Measurements from ENCODE around the gene CST8. TPM values are rescaled to one million over a fixed set of nuclear protein-coding genes. Genes with fewer than 3 reads are reported as not detected.

The CST8 gene
- total and polyA plus RNA-seq, 2 of the 4 experiments (the other 2 are of a cell fraction) = not detected

DNA sequence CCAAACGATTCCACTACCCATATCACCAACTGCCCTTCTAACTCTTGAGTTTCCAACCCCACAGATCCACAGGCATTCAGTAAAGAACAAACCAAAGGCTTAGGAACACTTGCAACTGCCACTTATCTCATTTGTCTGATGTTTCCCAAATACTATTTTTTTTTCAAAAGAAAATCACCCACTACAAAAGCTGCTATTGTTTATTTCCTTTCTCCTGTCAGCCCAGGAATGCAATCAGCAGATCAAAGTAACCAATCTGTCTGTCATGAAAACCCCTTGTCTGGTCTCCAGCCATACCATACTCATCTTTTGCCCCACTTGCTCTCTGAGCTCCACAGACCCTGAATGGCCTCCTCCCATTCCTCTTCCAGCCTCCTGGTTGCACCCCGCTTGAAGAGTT is 8.8 kb upstream of the CST8 start:
- Histone ChIP-seq H2BK15ac (ENCODE audit: low read depth, low read length) (no peak overlapping the region), H2AFZ (replicated peaks; ENCODE audit: low read length, poor library complexity) (no peak overlapping the region), H3K18ac (ENCODE audit: low read depth, low read length) (no peak overlapping the region), H3K79me1 (ENCODE audit: low read depth in 1 of 2, low read length in 2 of 2) (no peaks in the 10 kb centered on the region), H3K23ac (ENCODE audit: low read depth, low read length) (no peak overlapping the region), H3K27ac (ENCODE audit: insufficient read depth, low read length) (no peak overlapping the region), H3K9ac (ENCODE audit: low read depth, low read length) (no peak overlapping the region), H3K14ac (replicated peaks; ENCODE audit: low read depth, low read length) (no peak overlapping the region), H2AK9ac (replicated peaks; ENCODE audit: low read depth, low read length, poor library complexity) (no peak overlapping the region), H3K56ac (ENCODE audit: extremely low read depth, insufficient read depth, low read length) (no peak overlapping the region), H4K8ac (ENCODE audit: low read depth in 2 of 2, low read length in 2 of 2) (no peak overlapping the region), H4K91ac (ENCODE audit: insufficient read depth, low read depth, low read length) (no peak overlapping the region), H3K27me3 (ENCODE audit: control insufficient read depth, insufficient read depth, low read length) (no peaks in the 10 kb centered on the region), H2BK20ac (ENCODE audit: low read depth, low read length) (no peak overlapping the region), H2BK5ac (ENCODE audit: low read depth, low read length, poor library complexity, severe bottlenecking) (no peak overlapping the region), H4K5ac (ENCODE audit: low read depth, low read length) (no peak overlapping the region), H3K4me3 (ENCODE audit: insufficient read depth, low read depth, low read length) (no peak overlapping the region), H4K20me1 (ENCODE audit: insufficient read depth, low read length) (no peaks in the 10 kb centered on the region), H3K9me3 (ENCODE audit: control insufficient read depth, insufficient read depth, low read length) (no peaks in the 10 kb centered on the region), H2AK5ac (ENCODE audit: low read depth, low read length) (no peak overlapping the region), H3K9me1 (ENCODE audit: insufficient read depth, low read length) (no peaks in the 10 kb centered on the region), H3K4ac (ENCODE audit: low read depth, low read length) (no peak overlapping the region), H3K36me3 (ENCODE audit: control insufficient read depth, insufficient read depth, low read length) (no peaks in the 10 kb centered on the region), H3K4me2 (ENCODE audit: low read depth, low read length) (no peak overlapping the region), H2BK120ac (ENCODE audit: low read depth, low read length) (no peak overlapping the region), H3K4me1 (ENCODE audit: control insufficient read depth, insufficient read depth, low read length) (no peaks in the 10 kb centered on the region)
- dilution Hi-C loops (cut with HindIII; ENCODE audit: low sequenced_read_pairs, unreplicated experiment) (no loop called here), in situ Hi-C loops (cut with MboI; ENCODE audit: low sequenced_read_pairs) (no loop called here), intact Hi-C loops (cut with micrococcal nuclease) (no loop called here)
- TF ChIP-seq BHLHE40 (IDR thresholded peaks at IDR 0.05; ENCODE audit: low read depth, low read length) (no peak), MAFK (IDR thresholded peaks at IDR 0.05; ENCODE audit: low read depth, low read length) (no peak)
- TF ChIP-seq, protein P1, sequence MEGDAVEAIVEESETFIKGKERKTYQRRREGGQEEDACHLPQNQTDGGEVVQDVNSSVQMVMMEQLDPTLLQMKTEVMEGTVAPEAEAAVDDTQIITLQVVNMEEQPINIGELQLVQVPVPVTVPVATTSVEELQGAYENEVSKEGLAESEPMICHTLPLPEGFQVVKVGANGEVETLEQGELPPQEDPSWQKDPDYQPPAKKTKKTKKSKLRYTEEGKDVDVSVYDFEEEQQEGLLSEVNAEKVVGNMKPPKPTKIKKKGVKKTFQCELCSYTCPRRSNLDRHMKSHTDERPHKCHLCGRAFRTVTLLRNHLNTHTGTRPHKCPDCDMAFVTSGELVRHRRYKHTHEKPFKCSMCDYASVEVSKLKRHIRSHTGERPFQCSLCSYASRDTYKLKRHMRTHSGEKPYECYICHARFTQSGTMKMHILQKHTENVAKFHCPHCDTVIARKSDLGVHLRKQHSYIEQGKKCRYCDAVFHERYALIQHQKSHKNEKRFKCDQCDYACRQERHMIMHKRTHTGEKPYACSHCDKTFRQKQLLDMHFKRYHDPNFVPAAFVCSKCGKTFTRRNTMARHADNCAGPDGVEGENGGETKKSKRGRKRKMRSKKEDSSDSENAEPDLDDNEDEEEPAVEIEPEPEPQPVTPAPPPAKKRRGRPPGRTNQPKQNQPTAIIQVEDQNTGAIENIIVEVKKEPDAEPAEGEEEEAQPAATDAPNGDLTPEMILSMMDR (conservative IDR thresholded peaks at IDR 0.05; ENCODE audit: low read depth, low read length) = no peak
- TF ChIP-seq, protein P2, sequence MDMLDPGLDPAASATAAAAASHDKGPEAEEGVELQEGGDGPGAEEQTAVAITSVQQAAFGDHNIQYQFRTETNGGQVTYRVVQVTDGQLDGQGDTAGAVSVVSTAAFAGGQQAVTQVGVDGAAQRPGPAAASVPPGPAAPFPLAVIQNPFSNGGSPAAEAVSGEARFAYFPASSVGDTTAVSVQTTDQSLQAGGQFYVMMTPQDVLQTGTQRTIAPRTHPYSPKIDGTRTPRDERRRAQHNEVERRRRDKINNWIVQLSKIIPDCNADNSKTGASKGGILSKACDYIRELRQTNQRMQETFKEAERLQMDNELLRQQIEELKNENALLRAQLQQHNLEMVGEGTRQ (IDR thresholded peaks at IDR 0.05; ENCODE audit: low read depth, low read length) = no peak
- ATAC-seq (ENCODE audit: low read depth) (no peak), DNase-seq (no peak)
- ChIA-PET POLR2A (ENCODE audit: unreplicated experiment) (no interaction called here), CTCF (no interaction called here)
- BruUV-seq (replicated peaks) = no TSS peak
- WGBS, 2 experiments (ENCODE audit: extremely low coverage in 2 of 2, insufficient read length in 1 of 2) = 0% methylated on average over 1 of the region's 2 CpGs; no CpG with 5 or more reads in 1 of the 2 experiments
